Measurements from ENCODE around the gene PRPF31. TPM values are rescaled to one million over a fixed set of nuclear protein-coding genes. Genes with fewer than 3 reads are reported as not detected.
"Not testable (repeated sequence)": the region's sequence is repeated elsewhere in the genome, so short reads cannot be mapped to it uniquely, and the experiment has no call there.

PRPF31 gene
- 27.8 TPM for total RNA-seq

- H3K4me1 ChIP-seq (ENCODE audit: insufficient read depth, low read length), result peaks cover 27% of the 10 kb centered on the region
- no peaks in the 10 kb centered on the region for H3K9me3 ChIP-seq (ENCODE audit: low read depth, low read length)
- peak within 1 kb of the TSS; percentile 70 for H3K4me3 ChIP-seq (ENCODE audit: low read length)
- H3K27me3 ChIP-seq (ENCODE audit: insufficient read depth, low read length), result no peaks in the 10 kb centered on the region
These were observed at the start of gene PRPF31, which contains the start of gene TFPT for GRCh38 chr19:54115109-54116063. PRPF31 (plus strand) TSS chr19:54115754; CDS start chr19:54118279, 2,525 bp downstream. TFPT (minus strand) TSS chr19:54115657; CDS start chr19:54115269, 388 bp downstream.

GRCh38 chr19:54069470-54069869, 46.1 kb upstream of the PRPF31 start:
- Histone ChIP-seq H3K9me3 (ENCODE audit: low read depth, low read length) (no peaks in the 10 kb centered on the region), H3K27me3 (ENCODE audit: insufficient read depth, low read length) (no peaks in the 10 kb centered on the region), H3K4me3 (ENCODE audit: low read length) (no peak overlapping the region), H3K4me1 (ENCODE audit: insufficient read depth, low read length) (no peaks in the 10 kb centered on the region)

- H3K9me3 ChIP-seq (ENCODE audit: low read depth, low read length), result no peaks in the 10 kb centered on the region
- no peak overlapping the region for H3K4me3 ChIP-seq (ENCODE audit: low read length)
- H3K27me3 ChIP-seq (ENCODE audit: insufficient read depth, low read length), result no peaks in the 10 kb centered on the region
- H3K4me1 ChIP-seq (ENCODE audit: insufficient read depth, low read length), result peaks cover 11% of the 10 kb centered on the region
These were observed 41.7 kb upstream of the PRPF31 start for GRCh38 chr19:54073829-54074228.

- H3K4me3 ChIP-seq (ENCODE audit: low read length), result no peak overlapping the region
- no peaks in the 10 kb centered on the region for H3K9me3 ChIP-seq (ENCODE audit: low read depth, low read length)
- peaks cover 11% of the 10 kb centered on the region for H3K4me1 ChIP-seq (ENCODE audit: insufficient read depth, low read length)
- H3K27me3 ChIP-seq (ENCODE audit: insufficient read depth, low read length), result no peaks in the 10 kb centered on the region
These were observed 40.7 kb upstream of the PRPF31 start for GRCh38 chr19:54074851-54075250.

- peaks cover 21% of the 10 kb centered on the region for H3K4me1 ChIP-seq (ENCODE audit: insufficient read depth, low read length)
- H3K9me3 ChIP-seq (ENCODE audit: low read depth, low read length), result no peaks in the 10 kb centered on the region
- no peak overlapping the region for H3K4me3 ChIP-seq (ENCODE audit: low read length)
- no peaks in the 10 kb centered on the region for H3K27me3 ChIP-seq (ENCODE audit: insufficient read depth, low read length)
These were observed 38.2 kb upstream of the PRPF31 start for GRCh38 chr19:54077334-54077733.

- peaks cover 21% of the 10 kb centered on the region for H3K4me1 ChIP-seq (ENCODE audit: insufficient read depth, low read length)
These were observed 34.5 kb upstream of the PRPF31 start, which contains the start of gene TARM1 for GRCh38 chr19:54081032-54081431. TARM1 (minus strand) TSS chr19:54081365; CDS start chr19:54081340, 25 bp downstream.

GRCh38 chr19:54084410-54084809, 31.1 kb upstream of the PRPF31 start:
- H3K4me1 ChIP-seq (ENCODE audit: insufficient read depth, low read length), result peaks cover 10% of the 10 kb centered on the region
- H3K27me3 ChIP-seq (ENCODE audit: insufficient read depth, low read length), result no peaks in the 10 kb centered on the region
- no peak overlapping the region for H3K4me3 ChIP-seq (ENCODE audit: low read length)
- H3K9me3 ChIP-seq (ENCODE audit: low read depth, low read length), result no peaks in the 10 kb centered on the region

More at GRCh38 chr19:54081032-54081431, 34.5 kb upstream of the PRPF31 start, which contains the start of gene TARM1:
- H3K4me3 ChIP-seq (ENCODE audit: low read length), result no peak within 1 kb of the TSS
- H3K27me3 ChIP-seq (ENCODE audit: insufficient read depth, low read length), result no peaks in the 10 kb centered on the region
- no peaks in the 10 kb centered on the region for H3K9me3 ChIP-seq (ENCODE audit: low read depth, low read length)

GRCh38 chr19:54094426-54095000, 21.0 kb upstream of the PRPF31 start:
- H3K4me1 ChIP-seq (ENCODE audit: insufficient read depth, low read length), result peaks cover 42% of the 10 kb centered on the region
- H3K9me3 ChIP-seq (ENCODE audit: low read depth, low read length), result no peaks in the 10 kb centered on the region
- no peaks in the 10 kb centered on the region for H3K27me3 ChIP-seq (ENCODE audit: insufficient read depth, low read length)

GRCh38 chr19:54095136-54095858, 20.3 kb upstream of the PRPF31 start:
- Histone ChIP-seq H3K27me3 (ENCODE audit: insufficient read depth, low read length) (no peaks in the 10 kb centered on the region), H3K9me3 (ENCODE audit: low read depth, low read length) (no peaks in the 10 kb centered on the region), H3K4me3 (ENCODE audit: low read length) (no peak overlapping the region), H3K4me1 (ENCODE audit: insufficient read depth, low read length) (peaks cover 49% of the 10 kb centered on the region)

More at GRCh38 chr19:54094426-54095000, 21.0 kb upstream of the PRPF31 start:
- no peak overlapping the region for H3K4me3 ChIP-seq (ENCODE audit: low read length)

GRCh38 chr19:54095859-54096616, 19.5 kb upstream of the PRPF31 start:
- H3K27me3 ChIP-seq (ENCODE audit: insufficient read depth, low read length); H3K9me3 ChIP-seq (ENCODE audit: low read depth, low read length): not testable (repeated sequence)
- peaks cover 53% of the 10 kb centered on the region for H3K4me1 ChIP-seq (ENCODE audit: insufficient read depth, low read length)
- peak overlapping the region; percentile 30 for H3K4me3 ChIP-seq (ENCODE audit: low read length)

- H3K27me3 ChIP-seq (ENCODE audit: insufficient read depth, low read length), result no peaks in the 10 kb centered on the region
- no peaks in the 10 kb centered on the region for H3K9me3 ChIP-seq (ENCODE audit: low read depth, low read length)
- H3K4me3 ChIP-seq (ENCODE audit: low read length), result peak overlapping the region; percentile 30
- H3K4me1 ChIP-seq (ENCODE audit: insufficient read depth, low read length), result peaks cover 59% of the 10 kb centered on the region
These were observed 18.9 kb upstream of the PRPF31 start for GRCh38 chr19:54096617-54097106.

- H3K27me3 ChIP-seq (ENCODE audit: insufficient read depth, low read length), result no peaks in the 10 kb centered on the region
- H3K4me3 ChIP-seq (ENCODE audit: low read length), result peak overlapping the region; percentile 13
- H3K4me1 ChIP-seq (ENCODE audit: insufficient read depth, low read length), result peaks cover 75% of the 10 kb centered on the region
- no peaks in the 10 kb centered on the region for H3K9me3 ChIP-seq (ENCODE audit: low read depth, low read length)
These were observed 16.2 kb upstream of the PRPF31 start for GRCh38 chr19:54099190-54099902.

- Histone ChIP-seq H3K4me3 (ENCODE audit: low read length) (peak overlapping the region; percentile 48), H3K4me1 (ENCODE audit: insufficient read depth, low read length) (peaks cover 75% of the 10 kb centered on the region)
- not testable (repeated sequence) for H3K9me3 ChIP-seq (ENCODE audit: low read depth, low read length); H3K27me3 ChIP-seq (ENCODE audit: insufficient read depth, low read length)
These were observed 15.7 kb upstream of the PRPF31 start for GRCh38 chr19:54099903-54100255.

- H3K4me3 ChIP-seq (ENCODE audit: low read length), result peak within 1 kb of the TSS; percentile 48
- no peaks in the 10 kb centered on the region for H3K27me3 ChIP-seq (ENCODE audit: insufficient read depth, low read length)
- H3K4me1 ChIP-seq (ENCODE audit: insufficient read depth, low read length), result peaks cover 68% of the 10 kb centered on the region
- no peaks in the 10 kb centered on the region for H3K9me3 ChIP-seq (ENCODE audit: low read depth, low read length)
These were observed 15.0 kb upstream of the PRPF31 start, which contains the start of gene OSCAR for GRCh38 chr19:54100561-54100960. OSCAR (minus strand) TSS chr19:54100803; CDS start chr19:54100792, 11 bp downstream.

Measured in mononuclear cell (primary cell).